ENCODE data around the gene SDCBP2.

- no peak for TF ChIP-seq CTCF (IDR thresholded peaks at IDR 0.05)
- TF ChIP-seq ZFX (IDR thresholded peaks at IDR 0.05; ENCODE audit: borderline replicate concordance) = no peak
These were observed 51.2 kb downstream of the SDCBP2 start for GRCh38 chr20:1277529-1278322.

Data from 22Rv1 (cell line).